ENCODE results near the gene SKOR2. TPM values are rescaled to one million over a fixed set of nuclear protein-coding genes. Genes with fewer than 3 reads are reported as not detected.

The SKOR2 gene
- total and polyA plus RNA-seq, 9 of the 15 experiments (the other 6 are each of a cell fraction or from before 2014, with no cell fraction given): not detected

DNA sequence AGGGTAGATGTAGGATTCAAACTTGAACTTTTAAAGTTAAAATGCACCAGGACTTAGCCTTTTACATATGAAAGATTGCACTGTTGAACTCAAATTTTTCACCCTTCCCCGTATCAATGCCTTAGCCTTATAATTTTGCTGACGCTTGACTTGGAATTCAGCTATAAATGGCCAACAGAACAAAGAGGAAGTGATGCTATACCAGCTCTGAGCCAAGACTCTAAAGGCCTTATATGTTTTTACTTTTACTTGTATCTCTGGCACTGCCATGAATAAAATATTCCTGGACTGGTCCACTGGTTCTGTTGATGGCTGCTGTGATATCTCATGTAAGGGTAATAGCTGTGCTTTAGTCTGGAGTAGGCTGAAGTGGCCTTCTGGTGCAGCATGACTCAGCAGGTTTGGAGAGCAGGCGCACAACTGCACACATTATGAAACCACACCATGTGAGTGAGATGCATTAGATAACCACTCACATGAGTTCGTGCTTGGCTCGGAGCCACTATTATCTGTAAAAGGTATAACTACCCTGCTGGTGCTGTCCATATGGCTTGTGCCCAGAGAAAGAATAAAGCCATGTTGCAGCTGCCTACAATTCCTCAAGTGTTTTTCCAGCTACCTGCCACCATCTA, 66.9 kb downstream of the SKOR2 start (continued):
- TF ChIP-seq HDAC3 (IDR thresholded peaks at IDR 0.05; ENCODE audit: borderline replicate concordance, partially characterized antibody): peak; percentile 33
- TF ChIP-seq RBM14 (IDR thresholded peaks at IDR 0.05; ENCODE audit: borderline replicate concordance, insufficient read depth, low read depth, low read length): no peak
- TF ChIP-seq ZNF830 (CRISPR knock-in tag; IDR thresholded peaks at IDR 0.05): no peak
- peak; percentile 94 for TF ChIP-seq MAFK (IDR thresholded peaks at IDR 0.05; ENCODE audit: low read length)
- TF ChIP-seq, protein P1, sequence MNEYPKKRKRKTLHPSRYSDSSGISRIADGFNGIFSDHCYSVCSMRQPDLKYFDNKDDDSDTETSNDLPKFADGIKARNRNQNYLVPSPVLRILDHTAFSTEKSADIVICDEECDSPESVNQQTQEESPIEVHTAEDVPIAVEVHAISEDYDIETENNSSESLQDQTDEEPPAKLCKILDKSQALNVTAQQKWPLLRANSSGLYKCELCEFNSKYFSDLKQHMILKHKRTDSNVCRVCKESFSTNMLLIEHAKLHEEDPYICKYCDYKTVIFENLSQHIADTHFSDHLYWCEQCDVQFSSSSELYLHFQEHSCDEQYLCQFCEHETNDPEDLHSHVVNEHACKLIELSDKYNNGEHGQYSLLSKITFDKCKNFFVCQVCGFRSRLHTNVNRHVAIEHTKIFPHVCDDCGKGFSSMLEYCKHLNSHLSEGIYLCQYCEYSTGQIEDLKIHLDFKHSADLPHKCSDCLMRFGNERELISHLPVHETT (CRISPR knock-in tag; conservative IDR thresholded peaks at IDR 0.05 in 1 of 2, IDR thresholded peaks at IDR 0.05 in 1 of 2): peak in 1 of 2 experiments; percentile 23; a peak in 1 of 4 replicates
- TF ChIP-seq SAFB (IDR thresholded peaks at IDR 0.05; ENCODE audit: borderline replicate concordance, low read depth, low read length): no peak
- peak in 1 of 2 experiments; percentile 47; a peak in 1 of 4 replicates for TF ChIP-seq MNT (conservative IDR thresholded peaks at IDR 0.05)
- TF ChIP-seq EHMT2 (IDR thresholded peaks at IDR 0.05): no peak
- TF ChIP-seq, protein P2, sequence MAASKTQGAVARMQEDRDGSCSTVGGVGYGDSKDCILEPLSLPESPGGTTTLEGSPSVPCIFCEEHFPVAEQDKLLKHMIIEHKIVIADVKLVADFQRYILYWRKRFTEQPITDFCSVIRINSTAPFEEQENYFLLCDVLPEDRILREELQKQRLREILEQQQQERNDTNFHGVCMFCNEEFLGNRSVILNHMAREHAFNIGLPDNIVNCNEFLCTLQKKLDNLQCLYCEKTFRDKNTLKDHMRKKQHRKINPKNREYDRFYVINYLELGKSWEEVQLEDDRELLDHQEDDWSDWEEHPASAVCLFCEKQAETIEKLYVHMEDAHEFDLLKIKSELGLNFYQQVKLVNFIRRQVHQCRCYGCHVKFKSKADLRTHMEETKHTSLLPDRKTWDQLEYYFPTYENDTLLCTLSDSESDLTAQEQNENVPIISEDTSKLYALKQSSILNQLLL (CRISPR knock-in tag; IDR thresholded peaks at IDR 0.05; ENCODE audit: borderline replicate concordance): no peak
- TF ChIP-seq JUNB (CRISPR knock-in tag; conservative IDR thresholded peaks at IDR 0.05): no peak
- no peak for TF ChIP-seq CTBP1 (IDR thresholded peaks at IDR 0.05; ENCODE audit: borderline replicate concordance)
- no peak for TF ChIP-seq KAT7 (CRISPR knock-in tag; IDR thresholded peaks at IDR 0.05; ENCODE audit: borderline replicate concordance)
- no peak for TF ChIP-seq XRCC3 (IDR thresholded peaks at IDR 0.05)
- peak; percentile 73 for TF ChIP-seq TAF9B (IDR thresholded peaks at IDR 0.05; ENCODE audit: partially characterized antibody)
- TF ChIP-seq DACH1 (IDR thresholded peaks at IDR 0.05; ENCODE audit: partially characterized antibody): peak; percentile 36
- no peak for TF ChIP-seq HMGXB4 (CRISPR knock-in tag; IDR thresholded peaks at IDR 0.05)
- no peak; the same call in 1 of the 2 replicates for TF ChIP-seq LEF1 (IDR thresholded peaks at IDR 0.05)
- no peak for TF ChIP-seq PTTG1 (tag; IDR thresholded peaks at IDR 0.05; ENCODE audit: low read depth)
- TF ChIP-seq RBM34 (IDR thresholded peaks at IDR 0.05; ENCODE audit: borderline replicate concordance, insufficient read depth, low read length): no peak
- TF ChIP-seq THAP7 (CRISPR knock-in tag; IDR thresholded peaks at IDR 0.05): no peak
